ENCODE measurements around the gene AKAP13. TPM values are rescaled to one million over a fixed set of nuclear protein-coding genes. Genes with fewer than 3 reads are reported as not detected.

AKAP13 gene
- total and polyA plus RNA-seq, 2 of the 8 experiments (the other 6 are each of a cell fraction or from before 2014, with no cell fraction given), result 14.0 to 46.2 TPM

DNA sequence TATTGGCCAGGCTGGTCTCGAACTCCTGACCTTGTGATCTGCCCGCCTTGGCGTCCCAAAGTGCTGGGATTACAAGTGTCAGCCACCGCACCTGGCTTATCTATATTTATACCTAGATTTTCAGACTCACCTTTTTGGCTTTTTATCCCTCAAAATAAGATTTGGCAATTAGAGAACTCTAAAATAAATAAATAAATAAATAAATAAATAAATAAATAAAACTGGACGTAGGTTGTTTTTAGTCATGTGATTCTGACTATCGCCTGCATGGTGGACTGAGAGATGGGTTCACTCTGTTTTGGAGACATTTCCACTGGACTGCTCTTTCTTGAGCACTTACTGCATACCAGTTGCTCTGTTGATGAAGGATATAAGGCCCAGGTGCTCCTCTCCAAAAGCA lies 46.2 kb upstream of the AKAP13 start:
- Histone ChIP-seq H3K27me3 (replicated peaks in 1 of 4; ENCODE audit: control insufficient read depth in 3 of 4, extremely low read depth in 1 of 4, insufficient read depth in 3 of 4, low read length in 3 of 4) (no peaks in the 10 kb centered on the region), H2AK5ac (ENCODE audit: low read depth, low read length) (no peak overlapping the region), H2BK120ac (replicated peaks; ENCODE audit: low read depth, low read length) (no peak overlapping the region), H2BK20ac (ENCODE audit: low read length) (no peak overlapping the region), H3K14ac (ENCODE audit: insufficient read length) (no peak overlapping the region), H3K18ac (ENCODE audit: extremely low read depth, low read length) (no peak overlapping the region), H3K4me2 (ENCODE audit: insufficient read depth in 1 of 2, low read depth in 2 of 2, low read length in 2 of 2) (no peak overlapping the region), H4K20me1 (replicated peaks in 1 of 2; ENCODE audit: control insufficient read depth in 1 of 2, insufficient read depth in 2 of 2, low read length in 2 of 2) (no peaks in the 10 kb centered on the region), H3K4me1 (replicated peaks in 1 of 4; ENCODE audit: control insufficient read depth in 3 of 4, insufficient read depth in 4 of 4, low read length in 3 of 4) (peaks cover 4 to 7% (median 6%) of the 10 kb centered on the region in 4 experiments), H3K79me1 (ENCODE audit: low read depth, low read length) (no peaks in the 10 kb centered on the region), H3K23ac (ENCODE audit: insufficient read length) (no peak overlapping the region), H2BK15ac (ENCODE audit: low read length) (no peak overlapping the region), H3K36me3 (ENCODE audit: control insufficient read depth in 2 of 4, insufficient read depth in 4 of 4, low read length in 3 of 4) (no peaks in the 10 kb centered on the region), H3K56ac (replicated peaks; ENCODE audit: insufficient read length, low read depth, low read length) (no peak overlapping the region), H2BK12ac (ENCODE audit: low read depth, low read length) (no peak overlapping the region), H3K27ac (ENCODE audit: low read depth, low read length) (no peak overlapping the region), H4K8ac (ENCODE audit: extremely low read depth, insufficient read depth, low read length) (no peak overlapping the region), H4K91ac (replicated peaks; ENCODE audit: insufficient read length, low read length) (no peak overlapping the region), H3K9me3 (ENCODE audit: insufficient read depth in 2 of 2, low read depth in 1 of 2, low read length in 1 of 2) (no peaks in the 10 kb centered on the region), H3K4ac (replicated peaks; ENCODE audit: insufficient read length, low read depth, low read length) (no peak overlapping the region), H3K79me2 (ENCODE audit: control insufficient read depth in 1 of 2, insufficient read depth in 2 of 2, low read length in 2 of 2) (no peaks in the 10 kb centered on the region), H2AFZ (ENCODE audit: low read length) (no peak overlapping the region), H3K9ac (replicated peaks in 1 of 4; ENCODE audit: extremely low read depth in 1 of 4, low read depth in 3 of 4, low read length in 3 of 4) (no peak overlapping the region), H4K5ac (ENCODE audit: insufficient read length, low read depth, low read length) (no peak overlapping the region), H3K23me2 (ENCODE audit: low read depth, low read length) (no peaks in the 10 kb centered on the region), H2BK5ac (ENCODE audit: low read depth, low read length) (no peak overlapping the region), H3K4me3 (ENCODE audit: extremely low read depth in 1 of 4, insufficient read depth in 2 of 4, low read depth in 3 of 4, low read length in 4 of 4) (no peak overlapping the region)
- FAIRE-seq (no peak), DNase-seq (ENCODE audit: low read depth in 1 of 2, low spot score in 2 of 2) (no peak)
- CTCF ChIA-PET (ENCODE audit: partially characterized antibody), result interaction anchor here (1.3 kb wide), 1 partner anchor 9 kb away, joined by 3 read pairs; no protein-coding TSS in a partner anchor
- POLR2A ChIA-PET (ENCODE audit: partially characterized antibody), result no interaction called here
- 94% methylated on average over 6 of the region's 6 CpGs; no CpG with 5 or more reads in 1 of the 2 experiments for WGBS, 2 experiments (ENCODE audit: extremely low coverage in 1 of 2, insufficient coverage in 1 of 2, insufficient read length in 1 of 2, insufficient replicate concordance in 2 of 2, low coverage in 1 of 2, low lambda C conversion rate in 2 of 2, missing lambda C conversion rate in 1 of 2)
- TF ChIP-seq TAF1 (IDR thresholded peaks at IDR 0.05; ENCODE audit: low read depth, low read length), result no peak
- no peak for TF ChIP-seq SP1 (IDR thresholded peaks at IDR 0.05; ENCODE audit: low read depth, low read length)
- TF ChIP-seq POU5F1 (IDR thresholded peaks at IDR 0.05; ENCODE audit: low read depth, low read length), result no peak

Data from H1 (cell line).